K562 (cell line): ENCODE results near the gene GATAD2B. TPM values are rescaled to one million over a fixed set of nuclear protein-coding genes. Genes with fewer than 3 reads are reported as not detected.

ENCODE experiments used
- BACH1 ChIP-seq: fragments of 200-800 bp; sonication (Bioruptor generic); IDR thresholded peaks from 2 replicates; pipeline ENCODE4 v1.6.1; 2016; ENCODE audit warnings: missing genetic modification characterization, missing compliant biosample characterization
- BHLHE40 ChIP-seq: IDR thresholded peaks from 2 replicates; pipeline ENCODE4 v1.6.1; 2011; ENCODE audit warnings: low read length, improper control_type of control experiment
- IFI16 ChIP-seq: fragments of 250-450 bp; sonication (Bioruptor Pico); IDR thresholded peaks from 2 replicates; pipeline ENCODE4 v2.1.2; 2022; ENCODE audit warnings: mild to moderate bottlenecking, inconsistent platforms
- NCOA2 ChIP-seq, 2 experiments: fragments of 450-650 bp; IDR thresholded peaks; 2 replicates each; pipeline ENCODE4 v1.6.1; 2018; ENCODE audit warnings: mild to moderate bottlenecking in 2 of 2, moderate library complexity in 1 of 2; ENCODE audit not compliant: partially characterized antibody in 2 of 2
- RFX5 ChIP-seq: IDR thresholded peaks from 2 replicates; pipeline ENCODE4 v1.6.1; 2011; ENCODE audit warnings: low read depth, mild to moderate bottlenecking, improper control_type of control experiment, low read length
- RUNX1 ChIP-seq: sonication (generic); IDR thresholded peaks from 2 replicates; pipeline ENCODE4 v1.6.1; 2016; ENCODE audit warnings: antibody characterized with exemption, low read depth
- SAFB ChIP-seq: fragments of 200-400 bp; formaldehyde crosslinking; IDR thresholded peaks from 2 replicates; pipeline ENCODE4 v1.6.1; 2017; ENCODE audit warnings: low read depth, low read length, borderline replicate concordance
- TBP ChIP-seq: optimal IDR thresholded peaks from 2 replicates; pipeline ENCODE3; 2011; ENCODE audit warnings: low read depth, low read length, improper control_type of control experiment
- ZNF408 ChIP-seq: fragments of 250-450 bp; sonication (Bioruptor Pico); IDR thresholded peaks from 2 replicates; pipeline ENCODE4 v1.4.0; 2020; ENCODE audit warnings: low read depth, mild to moderate bottlenecking, moderate library complexity
- ZNF785 ChIP-seq: fragments of 250-450 bp; sonication (Bioruptor Pico); IDR thresholded peaks from 2 replicates; pipeline ENCODE4 v1.4.0; 2020; ENCODE audit warnings: mild to moderate bottlenecking
- polyA plus RNA-seq, 8 experiments: library from polyadenylated mRNA; depleted of rRNA in 4 of 8; stranded (reverse) in 5 of 8; unstranded in 3 of 8; fragments of >200 nt; fragmentation: Nextera tagmentation in 2 of 8; fragmentation: Illumina TruSeq in 1 of 8; extraction: Ambion mirVana in 2 of 8; extraction: Trizol in 1 of 8; gene quantifications; 2 replicates each; pipeline versions ENCODE4 v1.2.1 to v1.2.3, GENCODE V29; 2011 to 2014; ENCODE audit warnings: inconsistent platforms in 1 of 8, missing spikeins in 1 of 8
- total RNA-seq, 7 experiments: library from RNA; depleted of rRNA in 6 of 7; stranded (reverse); fragments of >200 nt in 6 of 7; fragmentation: Illumina TruSeq in 2 of 7; extraction: Trizol in 2 of 7; gene quantifications; 2 replicates each; pipeline versions ENCODE4 v1.2.1 to v1.2.3, GENCODE V29; 2011 to 2021; ENCODE audit warnings: low replicate concordance in 1 of 7
- TF ChIP-seq, protein P1 (sequence below), 2 experiments: fragments of 450-650 bp; conservative IDR thresholded peaks; 2 replicates each; pipeline ENCODE4 v1.6.1; 2017; ENCODE audit warnings: mild to moderate bottlenecking in 2 of 2, moderate library complexity in 2 of 2
- TF ChIP-seq, protein P2 (sequence below): fragments of 450-650 bp; formaldehyde crosslinking; IDR thresholded peaks from 2 replicates; pipeline ENCODE4 v1.4.0; 2020; ENCODE audit warnings: mild to moderate bottlenecking, moderate library complexity
- TF ChIP-seq, protein P3 (sequence below), 2 experiments: fragments of 200-800 bp in 1 of 2; sonication (Bioruptor generic) in 1 of 2; sonication (generic) in 1 of 2; formaldehyde crosslinking in 1 of 2; IDR thresholded peaks in 1 of 2; conservative IDR thresholded peaks in 1 of 2; 2 replicates each; pipeline versions ENCODE4 v1.5.0 to v1.6.1; 2016 to 2020; ENCODE audit warnings: missing compliant biosample characterization in 1 of 2, missing genetic modification characterization in 1 of 2, missing genetic modification reagents in 1 of 2
- TF ChIP-seq, protein P4 (sequence below): fragments of 150-350 bp; conservative IDR thresholded peaks from 2 replicates; pipeline ENCODE4 v1.6.1; 2014; ENCODE audit warnings: low read length
- TF ChIP-seq, protein P5 (sequence below): fragments of 250-450 bp; sonication (Bioruptor Pico); IDR thresholded peaks from 2 replicates; pipeline ENCODE4 v1.8.0; 2022; ENCODE audit warnings: moderate library complexity, mild to moderate bottlenecking, inconsistent platforms
- TF ChIP-seq, protein P6 (sequence below): fragments of 250-450 bp; sonication (Bioruptor Pico); IDR thresholded peaks from 2 replicates; pipeline ENCODE4 v1.4.0; 2020; ENCODE audit warnings: mild to moderate bottlenecking, moderate library complexity, borderline replicate concordance

Gene GATAD2B
- total and polyA plus RNA-seq, 9 of the 15 experiments (the other 6 are each of a cell fraction or from before 2014, with no cell fraction given), result 1.5 to 40.2 (median 4.9) TPM

DNA sequence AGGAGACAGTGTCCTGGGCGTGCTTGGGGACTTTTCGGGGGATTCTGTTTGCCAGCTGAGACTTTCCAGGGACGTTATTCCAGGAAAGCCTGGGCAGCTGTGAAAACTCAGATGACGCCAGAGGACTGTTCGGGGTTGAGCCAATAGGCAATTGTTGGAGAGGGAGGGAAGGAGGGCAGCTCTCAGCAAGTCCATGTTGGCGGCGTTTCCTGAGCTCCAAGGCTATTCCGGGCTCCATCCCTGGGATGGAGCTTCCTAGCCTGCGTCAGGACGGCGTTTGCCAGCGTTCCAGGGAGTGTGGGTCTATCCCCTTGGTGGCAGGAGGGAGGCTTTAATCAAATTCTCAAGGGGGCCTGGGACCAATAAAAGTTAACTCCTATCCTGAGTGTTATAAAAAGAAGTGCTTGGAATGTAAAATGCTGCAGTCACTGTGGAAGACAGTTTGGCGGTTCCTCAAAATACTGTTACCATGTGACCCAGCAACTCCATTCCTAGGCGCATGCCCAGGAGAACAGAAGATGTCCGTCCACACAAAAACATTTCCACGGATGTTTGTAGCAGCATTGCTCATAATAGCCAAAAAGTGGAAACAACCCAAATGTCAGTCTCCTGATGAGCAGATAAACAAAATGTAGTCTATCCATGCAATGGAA, 132.3 kb downstream of the GATAD2B start (continued):
- no peak for TF ChIP-seq BHLHE40
- no peak for TF ChIP-seq TBP
- no peak for TF ChIP-seq RFX5
- no peak for TF ChIP-seq ZNF408 (CRISPR knock-in tag)
- TF ChIP-seq IFI16 (CRISPR knock-in tag), result no peak
- TF ChIP-seq BACH1 (tag), result 0 out of 2 replicates have a peak, but pooled peaks have one; percentile 64
- TF ChIP-seq, protein P1, sequence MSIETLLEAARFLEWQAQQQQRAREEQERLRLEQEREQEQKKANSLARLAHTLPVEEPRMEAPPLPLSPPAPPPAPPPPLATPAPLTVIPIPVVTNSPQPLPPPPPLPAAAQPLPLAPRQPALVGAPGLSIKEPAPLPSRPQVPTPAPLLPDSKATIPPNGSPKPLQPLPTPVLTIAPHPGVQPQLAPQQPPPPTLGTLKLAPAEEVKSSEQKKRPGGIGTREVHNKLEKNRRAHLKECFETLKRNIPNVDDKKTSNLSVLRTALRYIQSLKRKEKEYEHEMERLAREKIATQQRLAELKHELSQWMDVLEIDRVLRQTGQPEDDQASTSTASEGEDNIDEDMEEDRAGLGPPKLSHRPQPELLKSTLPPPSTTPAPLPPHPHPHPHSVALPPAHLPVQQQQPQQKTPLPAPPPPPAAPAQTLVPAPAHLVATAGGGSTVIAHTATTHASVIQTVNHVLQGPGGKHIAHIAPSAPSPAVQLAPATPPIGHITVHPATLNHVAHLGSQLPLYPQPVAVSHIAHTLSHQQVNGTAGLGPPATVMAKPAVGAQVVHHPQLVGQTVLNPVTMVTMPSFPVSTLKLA (conservative IDR thresholded peaks at IDR 0.05), result no peak
- no peak for TF ChIP-seq SAFB
- TF ChIP-seq, protein P2, sequence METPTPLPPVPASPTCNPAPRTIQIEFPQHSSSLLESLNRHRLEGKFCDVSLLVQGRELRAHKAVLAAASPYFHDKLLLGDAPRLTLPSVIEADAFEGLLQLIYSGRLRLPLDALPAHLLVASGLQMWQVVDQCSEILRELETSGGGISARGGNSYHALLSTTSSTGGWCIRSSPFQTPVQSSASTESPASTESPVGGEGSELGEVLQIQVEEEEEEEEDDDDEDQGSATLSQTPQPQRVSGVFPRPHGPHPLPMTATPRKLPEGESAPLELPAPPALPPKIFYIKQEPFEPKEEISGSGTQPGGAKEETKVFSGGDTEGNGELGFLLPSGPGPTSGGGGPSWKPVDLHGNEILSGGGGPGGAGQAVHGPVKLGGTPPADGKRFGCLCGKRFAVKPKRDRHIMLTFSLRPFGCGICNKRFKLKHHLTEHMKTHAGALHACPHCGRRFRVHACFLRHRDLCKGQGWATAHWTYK, result no peak
- no peak for TF ChIP-seq ZNF785
- TF ChIP-seq RUNX1, result no peak
- TF ChIP-seq NCOA2 (IDR thresholded peaks at IDR 0.05; ENCODE audit: partially characterized antibody in 2 of 2), result no peak
- TF ChIP-seq, protein P3, sequence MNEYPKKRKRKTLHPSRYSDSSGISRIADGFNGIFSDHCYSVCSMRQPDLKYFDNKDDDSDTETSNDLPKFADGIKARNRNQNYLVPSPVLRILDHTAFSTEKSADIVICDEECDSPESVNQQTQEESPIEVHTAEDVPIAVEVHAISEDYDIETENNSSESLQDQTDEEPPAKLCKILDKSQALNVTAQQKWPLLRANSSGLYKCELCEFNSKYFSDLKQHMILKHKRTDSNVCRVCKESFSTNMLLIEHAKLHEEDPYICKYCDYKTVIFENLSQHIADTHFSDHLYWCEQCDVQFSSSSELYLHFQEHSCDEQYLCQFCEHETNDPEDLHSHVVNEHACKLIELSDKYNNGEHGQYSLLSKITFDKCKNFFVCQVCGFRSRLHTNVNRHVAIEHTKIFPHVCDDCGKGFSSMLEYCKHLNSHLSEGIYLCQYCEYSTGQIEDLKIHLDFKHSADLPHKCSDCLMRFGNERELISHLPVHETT (CRISPR knock-in tag; conservative IDR thresholded peaks at IDR 0.05 in 1 of 2, IDR thresholded peaks at IDR 0.05 in 1 of 2), result no peak
- TF ChIP-seq, protein P4, sequence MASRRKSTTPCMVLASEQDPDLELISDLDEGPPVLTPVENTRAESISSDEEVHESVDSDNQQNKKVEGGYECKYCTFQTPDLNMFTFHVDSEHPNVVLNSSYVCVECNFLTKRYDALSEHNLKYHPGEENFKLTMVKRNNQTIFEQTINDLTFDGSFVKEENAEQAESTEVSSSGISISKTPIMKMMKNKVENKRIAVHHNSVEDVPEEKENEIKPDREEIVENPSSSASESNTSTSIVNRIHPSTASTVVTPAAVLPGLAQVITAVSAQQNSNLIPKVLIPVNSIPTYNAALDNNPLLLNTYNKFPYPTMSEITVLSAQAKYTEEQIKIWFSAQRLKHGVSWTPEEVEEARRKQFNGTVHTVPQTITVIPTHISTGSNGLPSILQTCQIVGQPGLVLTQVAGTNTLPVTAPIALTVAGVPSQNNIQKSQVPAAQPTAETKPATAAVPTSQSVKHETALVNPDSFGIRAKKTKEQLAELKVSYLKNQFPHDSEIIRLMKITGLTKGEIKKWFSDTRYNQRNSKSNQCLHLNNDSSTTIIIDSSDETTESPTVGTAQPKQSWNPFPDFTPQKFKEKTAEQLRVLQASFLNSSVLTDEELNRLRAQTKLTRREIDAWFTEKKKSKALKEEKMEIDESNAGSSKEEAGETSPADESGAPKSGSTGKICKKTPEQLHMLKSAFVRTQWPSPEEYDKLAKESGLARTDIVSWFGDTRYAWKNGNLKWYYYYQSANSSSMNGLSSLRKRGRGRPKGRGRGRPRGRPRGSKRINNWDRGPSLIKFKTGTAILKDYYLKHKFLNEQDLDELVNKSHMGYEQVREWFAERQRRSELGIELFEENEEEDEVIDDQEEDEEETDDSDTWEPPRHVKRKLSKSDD, result no peak
- TF ChIP-seq, protein P5, sequence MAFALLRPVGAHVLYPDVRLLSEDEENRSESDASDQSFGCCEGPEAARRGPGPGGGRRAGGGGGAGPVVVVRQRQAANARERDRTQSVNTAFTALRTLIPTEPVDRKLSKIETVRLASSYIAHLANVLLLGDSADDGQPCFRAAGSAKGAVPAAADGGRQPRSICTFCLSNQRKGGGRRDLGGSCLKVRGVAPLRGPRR (CRISPR knock-in tag), result no peak
- TF ChIP-seq, protein P6, sequence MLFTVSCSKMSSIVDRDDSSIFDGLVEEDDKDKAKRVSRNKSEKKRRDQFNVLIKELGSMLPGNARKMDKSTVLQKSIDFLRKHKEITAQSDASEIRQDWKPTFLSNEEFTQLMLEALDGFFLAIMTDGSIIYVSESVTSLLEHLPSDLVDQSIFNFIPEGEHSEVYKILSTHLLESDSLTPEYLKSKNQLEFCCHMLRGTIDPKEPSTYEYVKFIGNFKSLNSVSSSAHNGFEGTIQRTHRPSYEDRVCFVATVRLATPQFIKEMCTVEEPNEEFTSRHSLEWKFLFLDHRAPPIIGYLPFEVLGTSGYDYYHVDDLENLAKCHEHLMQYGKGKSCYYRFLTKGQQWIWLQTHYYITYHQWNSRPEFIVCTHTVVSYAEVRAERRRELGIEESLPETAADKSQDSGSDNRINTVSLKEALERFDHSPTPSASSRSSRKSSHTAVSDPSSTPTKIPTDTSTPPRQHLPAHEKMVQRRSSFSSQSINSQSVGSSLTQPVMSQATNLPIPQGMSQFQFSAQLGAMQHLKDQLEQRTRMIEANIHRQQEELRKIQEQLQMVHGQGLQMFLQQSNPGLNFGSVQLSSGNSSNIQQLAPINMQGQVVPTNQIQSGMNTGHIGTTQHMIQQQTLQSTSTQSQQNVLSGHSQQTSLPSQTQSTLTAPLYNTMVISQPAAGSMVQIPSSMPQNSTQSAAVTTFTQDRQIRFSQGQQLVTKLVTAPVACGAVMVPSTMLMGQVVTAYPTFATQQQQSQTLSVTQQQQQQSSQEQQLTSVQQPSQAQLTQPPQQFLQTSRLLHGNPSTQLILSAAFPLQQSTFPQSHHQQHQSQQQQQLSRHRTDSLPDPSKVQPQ (CRISPR knock-in tag), result no peak
